Pons (tissue), 1 donor: ENCODE results near the gene BET1L.
"Not testable (repeated sequence)": the region's sequence is repeated elsewhere in the genome, so short reads cannot be mapped to it uniquely, and the experiment has no call there.

ENCODE experiments used
- DNase-seq: peaks from one replicate; pipeline ENCODE4 v3.0.0-alpha.2; 2016; ENCODE audit warnings: low spot score

BET1L gene

GRCh38 chr11:207208-207862 lies at the start of gene BET1L, which contains the start of gene RIC8A:
Gene BET1L (minus strand): TSS chr11:207399. CDS start chr11:207321, 78 bp downstream.
Gene RIC8A (plus strand): TSS chr11:207708. CDS start chr11:208855, 1,147 bp downstream.
- DNase-seq = peak; percentile 98

GRCh38 chr11:255816-256215 lies 48.6 kb upstream of the BET1L start:
- DNase-seq = no peak

- no peak for DNase-seq
These were observed 48.0 kb upstream of the BET1L start for GRCh38 chr11:255176-255575.

GRCh38 chr11:253886-254270 lies 46.7 kb upstream of the BET1L start:
- no peak for DNase-seq

GRCh38 chr11:253160-253885 lies 46.1 kb upstream of the BET1L start:
- DNase-seq = no peak

GRCh38 chr11:252666-253065 lies 45.5 kb upstream of the BET1L start:
- no peak for DNase-seq

- no peak for DNase-seq
These were observed 44.4 kb upstream of the BET1L start for GRCh38 chr11:251550-251949.

GRCh38 chr11:250740-251299 lies 43.6 kb upstream of the BET1L start:
- DNase-seq = peak; percentile 30

- DNase-seq = no peak
These were observed 43.1 kb upstream of the BET1L start for GRCh38 chr11:250274-250673.

GRCh38 chr11:249062-249461 lies 41.9 kb upstream of the BET1L start:
- no peak for DNase-seq

GRCh38 chr11:244376-244775 lies 37.2 kb upstream of the BET1L start:
- DNase-seq = no peak

GRCh38 chr11:241634-242033 lies 34.4 kb upstream of the BET1L start:
- DNase-seq = no peak

- no peak for DNase-seq
These were observed 33.1 kb upstream of the BET1L start for GRCh38 chr11:240315-240714.

GRCh38 chr11:238346-238745 lies 31.1 kb upstream of the BET1L start:
- not testable (repeated sequence) for DNase-seq

- peak; percentile 68 for DNase-seq
These were observed 29.9 kb upstream of the BET1L start, which contains the start of gene PSMD13 for GRCh38 chr11:236774-237767. Gene PSMD13 (plus strand): TSS chr11:236976. CDS start chr11:237050, 74 bp downstream.

GRCh38 chr11:235997-236773 lies 29.0 kb upstream of the BET1L start, which contains the start of gene SIRT3:
Gene SIRT3 (minus strand): TSS chr11:236342. CDS start chr11:236328, 14 bp downstream.
- DNase-seq = peak; percentile 74

- DNase-seq = no peak
These were observed 28.4 kb upstream of the BET1L start for GRCh38 chr11:235609-235996.

GRCh38 chr11:235180-235579 lies 28.0 kb upstream of the BET1L start:
- no peak for DNase-seq

- DNase-seq = no peak
These were observed 25.8 kb upstream of the BET1L start for GRCh38 chr11:232783-233565.

GRCh38 chr11:230431-230830 lies 23.2 kb upstream of the BET1L start:
- DNase-seq = no peak
